ENCODE results near the gene RNF182.

Gene RNF182

DNA sequence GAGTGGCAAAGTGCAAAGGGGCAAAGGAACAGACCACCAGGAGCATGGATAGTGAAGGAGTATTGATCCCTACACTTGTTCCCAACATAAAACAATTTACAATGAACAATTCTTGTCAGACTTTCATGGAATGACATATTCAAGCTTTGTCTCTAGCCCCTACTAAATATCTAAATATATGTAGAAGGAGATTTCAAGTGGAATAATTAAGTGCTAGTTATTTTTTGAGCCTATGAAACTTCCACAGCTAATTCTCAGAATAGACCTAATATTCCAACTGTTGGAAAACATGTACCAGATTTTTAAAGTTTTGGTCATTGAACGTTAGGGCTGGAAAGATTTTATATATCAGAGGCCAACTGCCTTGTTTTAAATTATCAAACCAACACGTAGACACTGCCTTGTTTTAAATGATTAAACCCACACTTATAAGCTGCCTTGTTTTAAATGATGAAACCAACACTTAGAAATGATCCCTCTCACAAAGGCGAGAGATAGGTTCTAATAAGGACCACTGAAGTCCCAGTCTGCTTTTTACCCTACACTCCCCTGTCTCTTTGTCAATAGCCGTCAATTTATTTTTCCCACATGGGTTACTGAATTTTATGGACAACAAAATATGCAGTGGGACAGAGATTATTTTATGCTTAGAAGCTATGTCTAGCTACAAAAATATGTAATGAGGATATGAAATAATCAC, 62.1 kb downstream of the RNF182 start:
- DNase-seq (ENCODE audit: low spot score) = no peak
- TF ChIP-seq, protein P1, sequence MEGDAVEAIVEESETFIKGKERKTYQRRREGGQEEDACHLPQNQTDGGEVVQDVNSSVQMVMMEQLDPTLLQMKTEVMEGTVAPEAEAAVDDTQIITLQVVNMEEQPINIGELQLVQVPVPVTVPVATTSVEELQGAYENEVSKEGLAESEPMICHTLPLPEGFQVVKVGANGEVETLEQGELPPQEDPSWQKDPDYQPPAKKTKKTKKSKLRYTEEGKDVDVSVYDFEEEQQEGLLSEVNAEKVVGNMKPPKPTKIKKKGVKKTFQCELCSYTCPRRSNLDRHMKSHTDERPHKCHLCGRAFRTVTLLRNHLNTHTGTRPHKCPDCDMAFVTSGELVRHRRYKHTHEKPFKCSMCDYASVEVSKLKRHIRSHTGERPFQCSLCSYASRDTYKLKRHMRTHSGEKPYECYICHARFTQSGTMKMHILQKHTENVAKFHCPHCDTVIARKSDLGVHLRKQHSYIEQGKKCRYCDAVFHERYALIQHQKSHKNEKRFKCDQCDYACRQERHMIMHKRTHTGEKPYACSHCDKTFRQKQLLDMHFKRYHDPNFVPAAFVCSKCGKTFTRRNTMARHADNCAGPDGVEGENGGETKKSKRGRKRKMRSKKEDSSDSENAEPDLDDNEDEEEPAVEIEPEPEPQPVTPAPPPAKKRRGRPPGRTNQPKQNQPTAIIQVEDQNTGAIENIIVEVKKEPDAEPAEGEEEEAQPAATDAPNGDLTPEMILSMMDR (IDR thresholded peaks at IDR 0.05; ENCODE audit: extremely low read depth, missing control alignments) = no peak

DNA sequence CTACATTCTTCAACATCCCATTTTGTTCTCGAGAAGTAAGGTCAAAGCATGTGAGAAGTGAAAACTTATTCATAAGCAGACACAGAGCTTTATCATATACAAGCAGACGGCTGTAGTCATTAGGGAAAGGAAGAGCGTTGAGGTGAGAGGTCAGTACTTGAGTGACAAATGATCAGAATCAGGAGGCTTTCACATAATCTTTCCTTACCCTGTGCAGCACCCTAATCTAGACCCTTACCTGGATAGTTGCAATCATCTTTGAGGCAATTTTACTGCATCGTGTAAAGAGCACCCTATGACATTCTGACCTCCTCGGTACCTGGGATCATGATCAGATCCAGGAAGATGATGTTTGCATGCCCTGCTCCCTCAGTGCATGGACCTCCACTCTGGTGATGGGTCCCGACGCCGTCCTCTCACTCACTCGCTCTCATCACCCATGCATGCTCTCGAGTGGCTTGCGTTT, 62.7 kb downstream of the RNF182 start:
- TF ChIP-seq, protein P1 (IDR thresholded peaks at IDR 0.05; ENCODE audit: extremely low read depth, missing control alignments) = no peak
- DNase-seq (ENCODE audit: low spot score) = no peak

DNA sequence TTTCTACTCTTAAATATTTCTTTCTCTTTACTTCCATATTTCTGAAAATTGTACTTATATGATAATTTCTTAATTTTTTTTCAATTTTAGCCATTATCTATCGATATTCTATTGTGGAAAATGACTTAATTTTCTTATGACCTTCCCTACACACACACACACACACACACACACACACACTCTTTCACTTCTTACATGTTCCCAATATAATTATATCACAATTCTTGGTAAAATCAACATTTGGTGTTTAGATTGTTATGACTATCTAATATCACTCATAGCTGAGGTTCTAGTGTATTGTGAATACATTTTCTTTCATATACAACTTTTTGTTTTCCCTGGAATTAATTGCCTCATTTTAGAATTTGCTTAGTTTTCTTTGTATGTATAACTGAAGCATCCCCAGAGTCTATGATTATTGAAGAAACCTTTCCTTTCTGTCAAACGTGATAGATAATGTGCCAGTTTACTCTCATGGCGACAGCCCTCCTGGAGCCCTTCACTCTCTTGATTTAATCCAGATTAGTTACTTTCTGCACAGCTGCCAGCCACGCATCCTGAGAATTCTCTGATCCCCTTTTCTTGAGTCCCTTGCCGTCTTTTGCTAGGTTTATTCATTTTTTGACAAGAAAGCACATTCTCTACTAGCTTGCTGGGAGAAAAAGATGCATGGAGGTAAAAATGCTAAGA, 63.4 kb downstream of the RNF182 start:
- TF ChIP-seq, protein P1 (IDR thresholded peaks at IDR 0.05; ENCODE audit: extremely low read depth, missing control alignments) = no peak

DNA sequence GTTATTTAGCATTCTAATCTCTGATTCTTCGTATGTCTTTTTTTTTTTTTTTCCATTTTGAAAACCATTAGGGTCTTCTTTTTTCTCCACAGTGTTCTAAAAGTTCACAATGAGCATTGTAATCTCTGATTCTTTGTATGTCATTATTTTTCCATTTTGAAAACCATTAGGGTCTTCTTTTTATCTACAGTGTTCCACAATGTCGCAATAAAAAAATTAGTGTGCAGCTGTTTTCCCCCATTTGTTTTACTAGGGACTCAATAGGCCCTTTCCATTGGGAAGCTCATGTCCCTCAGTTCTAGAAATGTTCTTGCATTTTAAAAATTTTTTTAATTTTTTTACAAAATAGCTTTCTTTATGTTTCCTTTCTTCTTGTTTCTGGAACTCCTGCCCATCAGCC, 64.2 kb downstream of the RNF182 start:
- TF ChIP-seq, protein P1 (IDR thresholded peaks at IDR 0.05; ENCODE audit: extremely low read depth, missing control alignments) = no peak
- no peak for DNase-seq (ENCODE audit: low spot score)

More for the DNA sequence above, 63.4 kb downstream of the RNF182 start:
- DNase-seq (ENCODE audit: low spot score) = no peak

DNA sequence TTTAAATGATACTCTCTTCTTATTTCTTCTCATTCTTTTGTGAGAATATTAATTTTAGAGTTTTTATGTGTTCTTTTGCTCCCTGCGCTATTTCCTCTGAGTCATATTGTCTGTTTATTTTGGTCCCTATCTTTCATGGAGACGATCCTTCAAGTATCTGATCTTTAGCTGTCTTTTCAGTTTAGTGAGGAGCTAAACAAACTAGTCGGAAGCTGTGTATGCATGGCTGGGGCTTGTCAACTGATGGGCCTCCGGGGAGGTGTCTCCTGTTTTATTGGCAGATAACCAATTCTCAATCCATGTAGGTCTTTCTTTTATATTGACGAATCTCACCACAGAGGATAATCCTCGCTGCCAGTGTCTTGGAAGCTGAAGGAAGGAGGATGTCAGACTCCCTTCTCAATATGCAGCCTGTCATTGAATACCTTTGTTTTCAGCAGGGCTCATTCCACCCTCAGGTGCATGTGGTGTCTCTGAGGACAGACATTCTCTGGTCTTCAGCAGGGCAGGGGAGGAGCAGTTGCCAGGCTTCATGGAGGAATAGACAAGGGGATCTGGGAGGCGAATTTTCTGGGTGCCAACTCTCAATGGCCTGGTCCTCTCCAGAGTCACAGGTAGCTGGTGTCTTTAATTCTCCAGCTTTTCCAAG, 64.9 kb downstream of the RNF182 start:
- TF ChIP-seq, protein P1 (IDR thresholded peaks at IDR 0.05; ENCODE audit: extremely low read depth, missing control alignments) = no peak
- no peak for DNase-seq (ENCODE audit: low spot score)

DNA sequence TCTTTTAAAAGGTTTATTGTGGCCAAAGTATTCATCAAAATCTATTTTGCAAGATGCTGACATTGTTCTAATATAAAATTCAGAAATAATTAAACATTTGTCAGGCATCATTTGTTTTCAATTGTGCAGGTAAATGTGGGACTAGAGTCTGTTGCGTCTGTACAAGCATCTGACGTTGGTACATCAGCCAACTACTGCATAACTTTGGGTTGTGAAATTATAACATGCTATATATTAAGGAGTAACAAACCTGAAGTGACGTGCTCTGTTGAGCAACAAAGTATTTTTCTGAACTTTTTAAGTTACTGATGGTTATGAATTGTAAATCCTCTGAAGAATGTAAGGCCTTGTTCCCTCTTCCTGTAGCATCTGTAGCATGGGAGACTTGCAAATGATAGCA, 66.0 kb downstream of the RNF182 start:
- no peak for DNase-seq (ENCODE audit: low spot score)
- TF ChIP-seq, protein P1 (IDR thresholded peaks at IDR 0.05; ENCODE audit: extremely low read depth, missing control alignments) = no peak

DNA sequence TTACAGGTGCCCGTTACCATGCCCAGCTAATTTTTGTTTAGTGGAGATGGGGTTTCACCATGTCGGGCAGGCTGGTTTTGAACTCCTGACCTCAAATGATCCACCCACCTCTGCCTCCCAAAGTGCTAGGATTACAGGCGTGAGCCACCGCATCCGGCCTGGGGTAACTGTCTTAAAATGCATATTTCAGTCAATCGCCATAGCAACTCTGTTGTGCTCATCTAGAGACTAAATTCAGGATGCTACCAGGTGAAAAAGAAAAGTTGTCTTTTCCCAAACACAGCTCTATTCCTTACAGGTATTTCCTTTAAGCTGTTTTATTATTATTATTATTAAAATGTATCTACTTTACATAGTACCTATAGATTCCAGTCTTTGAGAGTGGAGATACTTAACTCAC, 66.6 kb downstream of the RNF182 start:
- no peak for DNase-seq (ENCODE audit: low spot score)
- TF ChIP-seq, protein P1 (IDR thresholded peaks at IDR 0.05; ENCODE audit: extremely low read depth, missing control alignments) = no peak
